ENCODE data around the gene VPREB1.
"Not testable (repeated sequence)": the region's sequence is repeated elsewhere in the genome, so short reads cannot be mapped to it uniquely, and the experiment has no call there.

Gene VPREB1

DNA sequence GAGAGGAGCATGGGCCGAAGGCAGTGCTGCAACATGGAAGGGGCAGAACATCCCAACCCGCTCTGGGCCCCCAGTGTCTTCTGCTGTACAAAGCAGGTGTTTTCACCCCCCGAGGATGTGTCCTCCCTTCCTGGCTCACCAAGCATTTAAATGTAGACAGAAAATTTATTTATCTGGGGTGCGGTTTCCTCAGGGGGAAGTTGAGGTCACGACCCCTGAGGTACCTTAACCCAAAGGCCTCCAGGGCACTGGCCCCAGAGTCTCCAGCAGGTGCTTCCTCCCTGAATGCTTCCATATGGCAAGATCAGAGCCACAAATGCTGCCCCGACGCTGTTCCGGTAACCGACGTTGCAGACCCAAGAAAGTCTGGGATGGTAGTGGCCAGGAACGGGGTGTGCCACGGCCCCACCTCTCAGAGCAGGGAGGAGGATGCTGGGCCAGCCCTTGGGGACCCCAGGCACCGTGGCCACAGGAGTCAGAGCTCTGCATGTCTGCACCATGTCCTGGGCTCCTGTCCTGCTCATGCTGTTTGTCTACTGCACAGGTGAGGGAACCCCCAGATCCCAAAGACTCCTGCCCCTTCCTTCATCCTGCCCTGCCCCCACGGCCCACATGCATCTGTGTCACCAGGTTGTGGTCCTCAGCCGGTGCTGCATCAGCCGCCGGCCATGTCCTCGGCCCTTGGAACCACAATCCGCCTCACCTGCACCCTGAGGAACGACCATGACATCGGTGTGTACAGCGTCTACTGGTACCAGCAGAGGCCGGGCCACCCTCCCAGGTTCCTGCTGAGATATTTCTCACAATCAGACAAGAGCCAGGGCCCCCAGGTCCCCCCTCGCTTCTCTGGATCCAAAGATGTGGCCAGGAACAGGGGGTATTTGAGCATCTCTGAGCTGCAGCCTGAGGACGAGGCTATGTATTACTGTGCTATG, at the start of gene VPREB1:
TSS of gene VPREB1 (plus strand) at position 471 of the 935 bp plus-strand sequence. CDS start at position 499, 28 bp downstream.
- no peak for DNase-seq

DNA sequence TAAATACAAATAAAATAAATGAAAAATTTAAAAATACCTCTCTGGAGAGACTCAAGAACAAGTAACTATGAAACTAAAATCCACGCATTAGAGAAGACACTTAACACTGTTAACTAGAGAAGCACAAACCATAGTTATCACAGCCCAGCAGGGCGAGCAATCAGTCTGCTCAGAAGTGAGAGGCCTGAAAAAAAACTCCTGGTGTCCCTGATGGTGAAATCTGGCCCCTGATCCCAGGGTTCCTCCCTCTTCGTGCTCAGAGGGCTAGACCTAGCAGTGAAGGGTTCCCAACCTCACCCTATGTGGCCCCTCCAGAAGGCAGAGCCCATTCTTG, 49.7 kb upstream of the VPREB1 start:
- DNase-seq = no peak

DNA sequence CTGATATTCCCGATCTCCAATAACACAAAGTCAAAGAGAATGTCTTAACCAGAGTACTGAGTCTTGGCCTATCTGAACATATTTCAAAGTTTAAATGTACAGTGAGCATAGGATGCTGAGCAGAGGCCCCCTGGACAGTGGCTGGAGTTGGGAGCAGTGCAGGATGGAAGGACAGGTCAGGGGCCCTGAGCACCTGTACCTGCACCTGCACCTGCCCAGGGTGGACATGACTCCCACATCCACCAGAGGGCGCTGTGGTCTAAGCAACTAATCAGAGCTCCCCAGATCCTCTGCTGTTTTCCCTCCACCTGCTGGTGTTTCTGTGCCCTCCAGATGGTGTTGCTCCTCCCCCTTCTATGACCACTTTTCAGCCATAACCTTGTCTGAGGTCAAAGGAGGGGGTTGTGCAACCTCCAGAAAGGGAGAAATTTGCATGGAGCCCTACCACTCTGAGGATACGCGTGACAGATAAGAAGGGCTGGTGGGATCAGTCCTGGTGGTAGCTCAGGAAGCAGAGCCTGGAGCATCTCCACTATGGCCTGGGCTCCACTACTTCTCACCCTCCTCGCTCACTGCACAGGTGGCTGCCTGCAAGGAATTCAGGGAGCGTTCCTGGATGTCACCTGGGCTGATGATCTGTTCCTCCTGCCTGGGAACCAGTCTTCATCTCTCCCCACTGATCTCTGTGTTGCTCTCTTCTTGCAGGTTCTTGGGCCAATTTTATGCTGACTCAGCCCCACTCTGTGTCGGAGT, 49.1 kb upstream of the VPREB1 start:
- DNase-seq = peak; percentile 22

GRCh38 chr22:22196018-22196533, 48.5 kb upstream of the VPREB1 start:
- DNase-seq = no peak

DNA sequence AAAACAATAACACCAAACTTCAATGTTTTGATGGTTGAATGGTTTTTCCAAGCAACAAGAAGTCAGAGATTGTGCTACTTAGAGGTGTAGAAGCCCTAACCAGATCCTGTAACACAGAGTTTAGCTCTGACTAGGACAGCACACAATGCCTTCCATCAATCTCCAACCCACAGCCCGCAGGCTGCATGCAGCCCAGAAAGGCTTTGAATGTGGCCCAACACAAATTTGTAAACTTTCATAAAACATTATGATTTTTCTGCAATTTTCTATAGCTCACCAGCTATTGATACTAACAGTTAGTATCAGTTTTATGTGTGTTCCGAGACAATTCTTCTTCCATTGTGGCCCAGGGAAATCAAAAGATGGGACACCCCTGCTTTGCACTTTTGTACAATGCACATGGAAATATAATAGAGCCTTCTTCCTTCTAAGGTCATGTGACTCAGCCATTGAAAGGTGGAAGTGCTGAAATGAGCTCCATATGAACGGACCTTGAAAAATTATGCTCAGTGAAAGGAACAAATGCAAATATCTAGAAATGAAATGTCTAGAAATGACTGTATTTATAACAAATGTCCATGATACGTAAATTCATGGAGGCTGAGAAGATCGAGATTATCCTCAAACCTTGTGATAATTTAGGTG, 47.6 kb upstream of the VPREB1 start:
- DNase-seq = no peak

GRCh38 chr22:22197993-22198402, 46.6 kb upstream of the VPREB1 start:
- DNase-seq = no peak

- DNase-seq = no peak
Measured at GRCh38 chr22:22198751-22199150, 45.8 kb upstream of the VPREB1 start.

DNA sequence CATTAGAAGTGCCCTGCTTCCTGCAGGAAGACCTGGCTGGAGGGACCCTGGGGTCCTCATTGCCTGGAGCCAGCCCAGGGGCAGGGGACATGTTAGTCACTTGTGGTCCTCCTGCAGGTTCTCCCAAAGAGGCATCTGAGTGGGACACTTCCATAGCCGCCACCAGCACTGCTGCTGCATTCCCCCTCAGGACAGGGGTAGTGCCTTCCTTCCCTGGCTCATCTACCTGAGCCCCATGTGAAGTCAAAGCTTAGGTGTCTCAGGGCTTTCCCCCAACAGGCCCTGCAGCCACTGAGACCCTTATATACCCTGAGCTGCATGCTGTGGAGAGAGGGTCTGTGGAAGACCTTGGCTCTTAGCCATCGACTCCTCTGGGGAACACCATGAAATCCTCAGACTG, 45.0 kb upstream of the VPREB1 start:
- no peak for DNase-seq

DNA sequence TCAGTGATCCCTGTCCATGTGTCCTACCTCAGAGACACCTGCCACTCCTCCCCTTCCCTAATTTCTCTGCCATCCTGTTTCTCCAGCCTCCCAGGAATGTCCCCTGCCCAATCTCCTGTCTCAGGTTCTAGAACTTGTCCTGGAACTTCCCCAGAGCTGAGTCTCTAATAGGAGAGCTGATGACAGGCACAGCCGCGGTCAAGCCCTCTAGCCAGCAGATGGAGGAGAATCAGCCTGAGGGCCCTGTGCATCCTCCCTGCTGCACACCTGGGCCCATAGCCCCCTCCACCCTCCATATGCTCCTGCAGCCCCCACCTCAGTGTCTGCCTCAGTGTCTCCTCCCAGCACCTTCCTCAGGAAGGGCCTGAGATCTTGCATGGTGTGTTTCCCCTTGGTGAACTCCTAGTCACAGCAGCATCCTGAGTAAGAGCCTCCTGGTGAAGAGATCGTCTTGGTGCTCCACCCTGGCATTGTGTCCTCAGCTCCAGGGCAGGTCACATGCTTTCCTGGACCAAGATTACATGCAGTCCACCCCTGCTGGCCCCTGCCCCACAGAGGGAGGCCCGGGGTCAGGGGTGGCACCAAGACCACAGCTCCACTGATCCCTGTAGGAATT, 43.9 kb upstream of the VPREB1 start:
- no peak for DNase-seq

DNA sequence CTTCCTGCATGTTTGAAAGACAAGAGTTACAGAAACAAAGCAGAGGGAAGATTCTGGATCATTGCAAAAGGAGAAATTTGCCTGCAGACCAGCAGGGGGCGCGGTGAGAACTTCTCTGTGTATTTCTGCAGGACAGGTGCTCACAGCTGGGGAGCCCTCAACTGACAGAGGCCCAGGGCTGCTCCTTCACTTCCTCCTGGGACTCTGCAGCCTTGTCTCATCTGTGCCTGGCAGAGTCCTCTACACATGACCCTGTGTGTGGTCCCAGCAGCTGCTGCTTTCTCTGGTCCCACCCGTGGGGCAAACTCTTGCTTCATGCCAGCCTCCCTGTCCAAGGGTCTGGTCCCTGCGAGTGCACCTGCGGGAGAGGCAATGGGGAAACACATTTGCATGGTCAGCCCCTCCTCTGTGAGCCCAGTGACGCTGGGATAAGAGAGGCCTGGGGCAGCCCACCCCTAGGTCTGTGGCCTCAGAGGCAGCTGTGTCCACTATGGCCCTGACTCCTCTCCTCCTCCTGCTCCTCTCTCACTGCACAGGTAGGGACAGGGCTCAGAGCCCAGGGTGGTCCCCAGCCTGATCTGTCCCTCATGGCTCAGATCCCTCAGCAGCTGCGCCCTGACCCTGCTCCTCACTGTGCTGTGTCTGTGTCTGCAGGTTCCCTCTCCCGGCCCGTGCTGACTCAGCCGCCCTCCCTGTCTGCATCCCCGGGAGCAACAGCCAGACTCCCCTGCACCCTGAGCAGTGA, 43.2 kb upstream of the VPREB1 start:
- DNase-seq = peak; percentile 23

GRCh38 chr22:22201930-22202343, 42.6 kb upstream of the VPREB1 start:
- no peak for DNase-seq

GRCh38 chr22:22203048-22203971, 41.3 kb upstream of the VPREB1 start:
- DNase-seq = no peak

DNA sequence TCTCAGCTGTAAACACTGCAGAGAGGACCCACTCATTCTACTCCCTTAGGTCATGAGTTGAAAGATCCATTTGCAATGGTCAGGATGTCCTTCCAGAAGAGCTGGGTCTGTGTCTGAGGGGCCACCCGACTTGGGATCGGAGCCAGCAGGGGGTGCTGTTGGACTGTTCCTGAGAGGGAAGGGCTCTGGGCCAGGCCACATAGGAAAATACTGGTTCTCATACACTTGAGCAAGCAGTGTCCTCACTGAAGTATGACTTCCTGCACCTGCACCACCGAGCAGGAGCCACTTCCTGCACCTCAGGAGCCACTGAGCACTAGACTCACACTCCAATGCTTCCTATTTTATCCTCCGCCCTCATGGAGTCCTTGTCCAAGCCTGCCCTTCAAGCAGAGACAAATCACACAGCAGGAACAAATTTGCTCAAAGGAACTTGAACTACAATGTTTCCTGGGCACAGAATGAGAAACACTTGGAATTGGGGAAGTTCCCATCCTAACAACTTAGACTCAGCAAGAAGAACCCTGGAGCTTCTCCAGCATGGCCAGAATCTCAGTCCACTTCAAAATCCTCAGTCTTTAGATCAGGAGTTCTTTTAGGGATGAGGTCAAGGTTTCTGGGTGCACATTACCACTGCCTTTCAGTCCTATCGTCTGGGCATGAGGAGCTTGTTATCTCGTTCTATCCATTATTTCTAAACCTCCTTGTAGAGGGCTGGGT, 36.6 kb upstream of the VPREB1 start:
- DNase-seq = peak; percentile 51

DNA sequence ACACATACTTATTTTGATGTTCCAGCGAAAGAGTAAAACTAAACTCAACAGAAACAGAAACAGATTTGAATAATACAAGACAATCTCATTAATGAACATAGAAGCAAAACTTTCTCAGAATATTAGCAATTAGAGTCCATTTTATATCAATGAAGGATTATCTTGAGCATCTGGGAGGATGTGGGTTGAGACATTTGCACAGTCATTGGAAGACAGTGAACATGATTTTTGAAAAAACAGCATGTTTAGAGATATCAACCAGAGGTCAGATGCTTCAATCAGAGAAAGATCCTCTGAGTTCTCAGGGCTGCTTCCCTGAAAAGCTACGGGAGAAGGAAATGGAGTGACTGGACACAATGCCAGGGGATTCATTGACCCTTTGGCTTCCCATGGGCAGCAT, 35.9 kb upstream of the VPREB1 start:
- DNase-seq = no peak

DNA sequence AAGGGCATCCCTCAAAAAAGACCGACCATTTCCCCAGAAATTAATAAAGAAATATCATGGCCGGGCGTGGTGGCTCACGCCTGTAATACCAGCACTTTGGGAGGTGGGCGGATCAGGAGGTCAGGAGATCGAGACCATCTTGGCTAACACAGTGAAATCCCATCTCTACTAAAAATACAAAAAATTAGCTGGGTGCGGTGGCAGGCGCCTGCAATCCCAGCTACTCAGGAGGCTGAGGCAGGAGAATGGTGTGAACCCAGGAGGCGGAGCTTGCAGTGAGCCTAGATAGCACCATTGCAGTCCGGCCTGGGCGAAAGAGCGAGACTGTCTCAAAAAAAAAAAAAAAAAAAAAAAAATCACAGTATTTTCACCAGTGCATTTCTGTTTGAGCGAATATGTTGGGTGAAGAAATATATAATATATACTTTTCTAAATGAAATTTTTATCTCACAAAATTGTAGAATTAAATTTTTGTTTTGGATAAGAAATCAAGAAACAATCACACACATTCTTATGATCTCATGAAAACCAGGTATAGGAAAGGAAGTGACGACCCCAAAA, 35.4 kb upstream of the VPREB1 start:
- DNase-seq = not testable (repeated sequence)

- DNase-seq = peak; percentile 66
Measured at GRCh38 chr22:22210375-22210774, 34.2 kb upstream of the VPREB1 start.

DNA sequence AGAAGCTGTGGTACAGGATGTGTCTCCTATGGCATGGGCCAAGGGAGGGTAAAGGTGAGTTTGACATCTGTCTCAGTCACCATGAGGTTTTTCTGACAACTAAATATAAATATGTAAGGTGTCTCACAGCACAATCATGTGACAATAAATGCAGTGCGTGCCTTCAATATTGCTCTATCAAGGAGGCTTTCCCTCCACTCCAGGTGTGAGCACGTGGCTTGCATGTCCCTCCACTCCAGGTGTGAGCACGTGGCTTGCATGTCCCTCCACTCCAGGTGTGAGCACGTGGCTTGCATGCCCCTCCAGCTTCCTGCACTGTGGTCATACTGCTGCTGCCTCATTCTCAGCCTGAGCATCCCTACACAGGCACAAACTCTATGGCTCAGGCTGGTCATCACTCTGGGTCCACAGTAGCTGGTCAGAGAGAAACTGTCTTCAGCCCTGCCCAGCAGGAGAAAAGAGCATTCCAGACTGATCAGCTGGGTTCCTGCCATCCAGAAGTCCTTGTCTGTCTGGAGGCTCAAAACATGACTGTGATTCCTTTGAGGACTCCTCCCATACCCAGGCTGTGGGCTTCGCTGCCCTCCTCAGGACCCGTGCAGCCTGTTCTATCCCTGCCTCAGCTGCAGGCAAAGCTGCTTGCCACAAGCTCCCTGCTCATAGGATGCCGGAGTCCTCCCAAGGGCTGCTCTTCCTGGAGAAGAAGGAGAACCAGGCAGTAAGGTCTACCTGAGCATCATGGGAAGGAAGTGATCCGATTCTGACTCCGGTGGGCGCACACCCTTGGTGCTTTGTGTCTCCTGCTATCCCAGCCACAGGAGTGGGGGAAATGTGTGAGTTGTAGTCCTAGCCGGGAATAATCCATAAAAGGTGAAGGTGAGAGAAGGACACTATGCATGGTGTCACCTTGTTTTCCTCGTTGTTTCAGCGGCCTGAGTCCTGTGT, 33.4 kb upstream of the VPREB1 start:
- DNase-seq = no peak

DNA sequence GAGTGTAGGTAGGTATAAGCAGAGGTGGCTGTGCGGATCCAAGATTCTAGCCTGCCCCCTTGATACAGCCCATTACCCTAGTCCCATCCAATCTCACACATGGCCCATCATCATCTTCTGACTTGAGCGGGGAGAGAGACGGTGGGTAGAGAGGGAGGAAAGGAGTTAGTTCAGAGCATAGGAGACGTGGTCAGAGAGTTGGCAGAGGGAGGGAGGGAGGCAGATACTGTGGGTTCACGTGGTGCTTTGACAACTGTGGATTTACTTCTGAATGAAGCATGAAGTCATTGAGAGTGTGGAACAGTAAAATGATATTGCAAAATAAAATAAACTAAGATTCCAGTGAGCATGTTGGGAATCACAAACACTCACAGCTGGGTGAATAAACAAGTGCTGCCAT, 31.4 kb upstream of the VPREB1 start:
- no peak for DNase-seq

All from HCEC 1CT (cell line).